ENCODE data around the gene CLINT1. TPM values are rescaled to one million over a fixed set of nuclear protein-coding genes. Genes with fewer than 3 reads are reported as not detected.

Gene CLINT1
- total RNA-seq, 4 donors from 2014 or later, result 77.4 to 124 (median 85.5) TPM

DNA sequence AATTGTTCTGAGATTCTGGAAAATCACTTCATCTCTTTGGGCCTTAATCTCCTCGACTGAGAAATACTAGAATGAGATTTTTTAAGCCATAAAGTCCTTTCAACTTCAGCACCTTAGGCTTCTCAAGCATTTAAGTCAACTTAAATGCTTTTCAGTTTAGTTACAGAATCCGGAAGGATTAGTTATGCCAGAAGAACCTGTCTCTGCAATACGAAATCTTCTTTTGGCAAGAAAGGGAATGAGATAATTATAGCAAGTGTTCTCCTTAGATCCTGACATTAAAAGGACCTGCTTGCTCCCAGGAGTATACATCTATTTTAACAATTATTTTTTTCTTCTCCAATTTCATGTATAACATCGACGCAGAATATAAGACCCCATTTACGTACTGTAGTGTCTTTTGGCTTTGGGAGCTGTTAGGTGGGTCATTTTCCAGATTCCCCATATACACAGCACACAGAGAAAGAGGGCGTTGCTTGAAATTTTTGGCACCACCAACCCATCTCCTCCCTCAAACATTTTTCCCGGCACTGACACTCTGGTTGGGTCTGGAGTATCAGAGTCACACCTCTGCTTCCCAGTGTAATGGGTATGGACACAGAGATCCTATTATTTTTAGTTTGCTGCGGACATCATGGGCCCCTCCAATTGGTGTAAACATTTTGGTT lies 43.6 kb upstream of the CLINT1 start:
- no peak for TF ChIP-seq POLR2A (IDR thresholded peaks at IDR 0.05)
- TF ChIP-seq, protein P1, sequence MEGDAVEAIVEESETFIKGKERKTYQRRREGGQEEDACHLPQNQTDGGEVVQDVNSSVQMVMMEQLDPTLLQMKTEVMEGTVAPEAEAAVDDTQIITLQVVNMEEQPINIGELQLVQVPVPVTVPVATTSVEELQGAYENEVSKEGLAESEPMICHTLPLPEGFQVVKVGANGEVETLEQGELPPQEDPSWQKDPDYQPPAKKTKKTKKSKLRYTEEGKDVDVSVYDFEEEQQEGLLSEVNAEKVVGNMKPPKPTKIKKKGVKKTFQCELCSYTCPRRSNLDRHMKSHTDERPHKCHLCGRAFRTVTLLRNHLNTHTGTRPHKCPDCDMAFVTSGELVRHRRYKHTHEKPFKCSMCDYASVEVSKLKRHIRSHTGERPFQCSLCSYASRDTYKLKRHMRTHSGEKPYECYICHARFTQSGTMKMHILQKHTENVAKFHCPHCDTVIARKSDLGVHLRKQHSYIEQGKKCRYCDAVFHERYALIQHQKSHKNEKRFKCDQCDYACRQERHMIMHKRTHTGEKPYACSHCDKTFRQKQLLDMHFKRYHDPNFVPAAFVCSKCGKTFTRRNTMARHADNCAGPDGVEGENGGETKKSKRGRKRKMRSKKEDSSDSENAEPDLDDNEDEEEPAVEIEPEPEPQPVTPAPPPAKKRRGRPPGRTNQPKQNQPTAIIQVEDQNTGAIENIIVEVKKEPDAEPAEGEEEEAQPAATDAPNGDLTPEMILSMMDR (IDR thresholded peaks at IDR 0.05 in 4 of 5, conservative IDR thresholded peaks at IDR 0.05 in 1 of 5), result no peak
- in situ Hi-C loops (cut with MboI; ENCODE audit: low sequenced_read_pairs in 4 of 4) (no loop called here), intact Hi-C loops (cut with DNase I; ENCODE audit: low total_unique reads) (no loop called here)
- no peaks in the 10 kb centered on the region for H3K4me1 ChIP-seq
- no peaks in the 10 kb centered on the region for H3K36me3 ChIP-seq
- no peak overlapping the region for H3K4me3 ChIP-seq
- DNase-seq (no peak), ATAC-seq (no peak)
- no peaks in the 10 kb centered on the region for H3K9me3 ChIP-seq
- H3K27me3 ChIP-seq, result no peaks in the 10 kb centered on the region
- no peak overlapping the region for H3K27ac ChIP-seq

DNA sequence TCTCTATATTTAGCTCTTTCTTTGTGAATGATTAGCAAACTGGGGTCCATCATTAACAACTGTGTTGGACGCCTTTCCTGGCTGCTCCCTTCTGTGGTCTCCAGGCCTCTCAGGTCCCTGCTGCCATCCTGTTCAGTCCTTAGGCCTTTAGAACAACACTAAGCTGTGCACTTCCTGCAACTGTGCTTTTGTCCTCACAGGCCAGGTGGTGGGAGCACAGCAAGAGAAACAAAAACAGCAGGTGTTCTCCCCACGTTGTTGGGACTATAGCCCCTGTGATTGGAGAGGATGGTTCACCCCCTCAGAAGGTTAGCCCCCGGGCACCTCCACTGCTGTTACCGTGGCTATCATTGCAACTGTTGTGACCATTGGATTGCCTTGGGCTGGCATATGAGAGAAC lies 41.7 kb upstream of the CLINT1 start:
- ATAC-seq (no peak), DNase-seq (no peak)
- no peaks in the 10 kb centered on the region for H3K36me3 ChIP-seq
- intact Hi-C loops (cut with DNase I; ENCODE audit: low total_unique reads), result no loop called here
- TF ChIP-seq POLR2A (IDR thresholded peaks at IDR 0.05), result no peak
- TF ChIP-seq, protein P1 (IDR thresholded peaks at IDR 0.05 in 4 of 5, conservative IDR thresholded peaks at IDR 0.05 in 1 of 5), result no peak
- in situ Hi-C loops (cut with MboI; ENCODE audit: low sequenced_read_pairs in 4 of 4), result no loop called here
- no peaks in the 10 kb centered on the region for H3K4me1 ChIP-seq
- no peaks in the 10 kb centered on the region for H3K9me3 ChIP-seq
- no peaks in the 10 kb centered on the region for H3K27me3 ChIP-seq
- no peak overlapping the region for H3K27ac ChIP-seq
- H3K4me3 ChIP-seq, result no peak overlapping the region

DNA sequence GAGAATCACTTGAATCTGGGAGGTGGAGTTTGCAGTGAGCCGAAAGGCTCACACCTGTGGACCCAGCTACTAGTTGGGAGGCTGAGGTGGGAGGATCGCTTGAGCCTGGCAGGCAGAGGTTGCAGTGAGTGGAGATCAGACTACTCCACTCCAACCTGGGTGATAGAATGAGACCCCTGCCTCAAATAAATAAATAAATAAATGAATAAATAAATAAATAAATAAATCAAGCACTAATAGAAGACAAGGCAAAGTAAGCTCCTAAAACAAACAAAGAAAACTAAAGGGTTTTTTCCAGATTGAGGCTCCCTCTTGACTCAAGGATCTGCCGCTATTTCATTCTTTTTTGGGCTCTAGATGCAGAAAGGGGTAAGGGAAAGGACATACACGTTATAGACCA lies 34.7 kb upstream of the CLINT1 start:
- DNase-seq (no peak), ATAC-seq (no peak)
- intact Hi-C loops (cut with DNase I; ENCODE audit: low total_unique reads) (no loop called here), in situ Hi-C loops (cut with MboI; ENCODE audit: low sequenced_read_pairs in 4 of 4) (no loop called here)
- Histone ChIP-seq H3K27ac (no peak overlapping the region), H3K4me3 (no peak overlapping the region), H3K36me3 (no peaks in the 10 kb centered on the region), H3K4me1 (no peaks in the 10 kb centered on the region), H3K27me3 (no peaks in the 10 kb centered on the region), H3K9me3 (no peaks in the 10 kb centered on the region)
- TF ChIP-seq POLR2A (IDR thresholded peaks at IDR 0.05), result no peak
- TF ChIP-seq, protein P1 (IDR thresholded peaks at IDR 0.05 in 4 of 5, conservative IDR thresholded peaks at IDR 0.05 in 1 of 5), result no peak

DNA sequence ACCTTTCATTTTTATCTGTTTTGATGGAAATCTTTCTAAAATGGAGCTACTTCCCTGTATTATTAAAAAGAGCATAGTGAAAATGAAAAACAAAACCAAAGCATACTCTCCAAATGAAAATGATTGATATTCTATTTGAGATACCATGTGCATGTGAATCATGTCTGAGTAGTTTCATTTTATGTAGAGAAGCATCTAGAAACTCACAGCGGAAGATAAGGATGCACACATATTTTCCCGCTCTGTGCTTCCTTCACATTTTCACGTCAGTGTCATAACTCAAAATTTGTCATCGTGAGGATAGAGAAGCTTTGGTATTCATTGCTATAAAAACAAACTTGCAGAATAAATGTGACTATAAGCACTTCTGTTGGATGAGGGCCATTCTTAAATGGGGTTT lies 34.0 kb upstream of the CLINT1 start:
- Histone ChIP-seq H3K9me3 (no peaks in the 10 kb centered on the region), H3K4me1 (no peaks in the 10 kb centered on the region), H3K27ac (no peak overlapping the region), H3K27me3 (no peaks in the 10 kb centered on the region), H3K36me3 (no peaks in the 10 kb centered on the region), H3K4me3 (no peak overlapping the region)
- ATAC-seq (no peak), DNase-seq (no peak)
- in situ Hi-C loops (cut with MboI; ENCODE audit: low sequenced_read_pairs in 4 of 4), result no loop called here
- TF ChIP-seq, protein P1 (IDR thresholded peaks at IDR 0.05 in 4 of 5, conservative IDR thresholded peaks at IDR 0.05 in 1 of 5), result no peak
- TF ChIP-seq POLR2A (IDR thresholded peaks at IDR 0.05), result no peak
- intact Hi-C loops (cut with DNase I; ENCODE audit: low total_unique reads), result no loop called here

All from gastrocnemius medialis (tissue), 4 donors.